Middle frontal gyrus (tissue), 1 donor: ENCODE measurements around the gene ZMIZ1.
A peak's percentile ranks its signal among the peaks of the same experiment; 100 is the strongest.
"Not testable (repeated sequence)": the region's sequence is repeated elsewhere in the genome, so short reads cannot be mapped to it uniquely, and the experiment has no call there.

Experiments used
- DNase-seq: peaks from one replicate; pipeline ENCODE4 v3.0.0-alpha.2; 2015; ENCODE audit warnings: low spot score; ENCODE audit errors: extremely low spot score

The ZMIZ1 gene

GRCh38 chr10:79335470-79336235 is 266.9 kb downstream of the ZMIZ1 start:
- peak; percentile 82 for DNase-seq

GRCh38 chr10:79336276-79336675 is 267.5 kb downstream of the ZMIZ1 start:
- DNase-seq, result no peak

DNA sequence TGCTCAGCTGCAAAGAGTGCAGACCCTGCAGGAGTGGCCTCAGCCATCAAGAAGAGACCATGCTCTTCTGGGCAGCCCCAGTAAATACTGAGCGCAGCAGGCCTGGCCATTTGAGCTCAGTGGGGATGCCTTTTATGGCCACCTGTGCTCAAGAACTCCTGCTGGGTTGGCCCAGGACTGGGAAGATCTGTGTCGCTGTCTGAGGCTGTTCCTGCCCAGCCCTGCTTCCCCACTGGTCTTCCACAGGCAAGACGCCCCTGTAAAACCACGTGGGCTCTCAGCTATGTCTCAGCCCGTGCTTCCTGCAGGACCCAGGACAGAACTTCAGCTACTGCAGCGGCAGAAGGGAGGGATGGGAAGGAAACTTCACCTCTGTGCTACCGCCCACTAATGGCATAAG is 268.0 kb downstream of the ZMIZ1 start:
- no peak for DNase-seq

GRCh38 chr10:79337783-79338469 is 269.2 kb downstream of the ZMIZ1 start:
- not testable (repeated sequence) for DNase-seq

- no peak for DNase-seq
These were observed 270.5 kb downstream of the ZMIZ1 start for GRCh38 chr10:79339266-79339665.

DNA sequence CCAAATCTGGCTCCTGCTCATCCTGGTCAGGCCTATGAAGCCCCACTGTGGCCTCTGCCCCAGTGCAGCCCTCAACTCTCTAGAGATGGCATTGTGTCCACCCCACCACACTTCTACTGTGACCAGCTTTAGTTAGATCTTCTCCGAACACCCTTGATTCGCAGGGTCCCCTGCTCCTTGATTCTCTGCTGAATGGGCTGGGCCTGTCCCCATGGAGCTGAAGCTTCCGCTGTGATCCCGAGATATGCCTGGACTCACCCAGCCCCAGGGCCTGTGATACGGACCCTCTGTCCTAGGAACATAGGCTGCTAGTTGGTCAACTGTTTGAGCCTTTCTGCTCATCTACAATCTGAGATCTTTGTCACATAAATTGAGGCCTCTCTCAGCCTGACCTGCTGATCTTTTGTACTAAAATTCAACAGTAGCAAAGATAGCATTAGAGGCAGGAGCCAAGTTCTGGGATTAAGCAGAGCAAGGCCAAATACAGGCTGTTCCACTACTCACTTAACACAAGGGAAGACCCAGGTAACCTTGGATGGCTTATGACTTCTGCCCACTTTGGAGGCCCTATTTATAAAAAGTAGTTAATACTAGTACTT is 272.0 kb downstream of the ZMIZ1 start:
- DNase-seq, result no peak

DNA sequence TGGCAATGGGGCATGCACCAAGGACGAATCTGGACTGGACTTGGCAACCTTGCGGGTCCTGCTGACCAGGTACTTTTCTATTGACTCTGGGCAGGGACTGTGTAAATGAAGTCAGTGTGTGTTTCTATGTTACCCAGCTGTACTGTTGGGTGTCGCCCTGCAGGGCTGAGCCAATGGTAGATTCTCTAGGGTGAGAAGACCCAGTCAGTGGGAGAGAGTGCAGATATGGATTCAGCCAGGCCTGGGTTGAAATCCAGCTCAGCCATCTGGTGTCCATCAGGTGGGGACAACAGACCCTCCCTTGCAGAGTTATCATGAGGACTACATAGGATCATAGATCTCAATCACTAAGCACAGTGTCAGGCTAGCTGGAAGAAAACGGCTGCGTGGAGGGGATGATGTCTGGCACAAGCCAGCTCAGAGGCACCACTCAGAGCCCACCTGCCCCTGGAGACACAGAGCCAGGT is 273.6 kb downstream of the ZMIZ1 start:
- DNase-seq, result no peak

- DNase-seq, result no peak
These were observed 274.2 kb downstream of the ZMIZ1 start for GRCh38 chr10:79342811-79343561.

GRCh38 chr10:79344502-79345195 is 275.9 kb downstream of the ZMIZ1 start:
- DNase-seq, result no peak

- DNase-seq, result no peak
These were observed 276.7 kb downstream of the ZMIZ1 start for GRCh38 chr10:79345241-79346011.

DNA sequence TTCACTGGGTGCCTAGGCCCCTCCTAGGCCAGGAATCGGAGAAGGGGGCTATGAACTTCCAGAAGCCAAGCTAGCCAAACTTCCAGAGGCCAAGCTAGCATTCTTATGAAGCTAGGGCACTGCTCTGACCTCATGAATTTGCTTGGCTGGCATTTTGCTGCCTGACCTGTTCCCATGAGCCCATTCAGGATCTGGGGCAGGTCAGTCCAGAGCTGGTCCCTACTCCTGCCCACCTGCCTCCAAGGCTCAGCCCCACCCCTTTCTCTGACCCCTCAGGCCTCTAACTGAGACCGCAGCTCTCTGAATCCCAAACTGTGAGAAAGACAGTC is 277.2 kb downstream of the ZMIZ1 start:
- no peak for DNase-seq

DNA sequence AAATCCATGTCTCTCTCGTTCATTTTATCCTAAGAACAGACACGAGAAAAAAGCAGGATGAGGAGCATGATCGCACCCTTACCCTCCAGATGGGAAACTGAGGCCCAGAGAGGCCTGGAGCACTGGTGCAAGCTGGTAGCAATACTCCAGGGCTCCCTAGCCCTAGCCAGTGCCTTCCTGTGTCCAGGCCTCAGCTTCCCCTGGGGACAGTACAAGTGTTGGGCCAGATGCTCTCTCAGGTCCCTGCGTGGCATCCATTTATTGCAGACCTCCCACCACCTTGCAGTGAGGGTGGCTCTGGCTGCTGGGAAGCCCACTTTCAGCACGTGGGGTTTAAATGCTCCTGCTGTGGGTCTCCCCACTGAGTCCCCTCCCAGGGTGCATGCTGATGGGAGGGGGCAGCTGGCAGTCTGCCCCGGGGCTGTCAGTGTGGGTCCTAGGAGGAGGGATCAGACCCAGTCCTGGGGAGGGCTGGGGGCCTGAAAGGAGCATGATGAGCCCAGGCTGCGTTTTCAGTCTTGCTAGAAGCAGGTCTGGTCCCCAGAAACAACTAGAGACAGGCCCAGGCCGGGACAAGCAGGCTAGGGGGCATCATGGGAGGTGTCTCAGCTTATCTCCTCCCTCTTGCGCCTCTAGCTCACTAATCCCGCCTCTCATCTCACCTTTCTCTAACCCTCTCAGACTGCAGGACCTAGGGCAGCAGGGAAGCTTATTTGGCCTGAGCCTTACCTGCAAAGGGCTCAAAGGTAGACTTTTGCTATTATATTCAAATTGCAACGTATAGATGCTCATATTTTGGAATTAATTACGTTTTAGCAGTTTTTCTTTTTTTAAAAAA is 277.8 kb downstream of the ZMIZ1 start:
- no peak for DNase-seq

DNA sequence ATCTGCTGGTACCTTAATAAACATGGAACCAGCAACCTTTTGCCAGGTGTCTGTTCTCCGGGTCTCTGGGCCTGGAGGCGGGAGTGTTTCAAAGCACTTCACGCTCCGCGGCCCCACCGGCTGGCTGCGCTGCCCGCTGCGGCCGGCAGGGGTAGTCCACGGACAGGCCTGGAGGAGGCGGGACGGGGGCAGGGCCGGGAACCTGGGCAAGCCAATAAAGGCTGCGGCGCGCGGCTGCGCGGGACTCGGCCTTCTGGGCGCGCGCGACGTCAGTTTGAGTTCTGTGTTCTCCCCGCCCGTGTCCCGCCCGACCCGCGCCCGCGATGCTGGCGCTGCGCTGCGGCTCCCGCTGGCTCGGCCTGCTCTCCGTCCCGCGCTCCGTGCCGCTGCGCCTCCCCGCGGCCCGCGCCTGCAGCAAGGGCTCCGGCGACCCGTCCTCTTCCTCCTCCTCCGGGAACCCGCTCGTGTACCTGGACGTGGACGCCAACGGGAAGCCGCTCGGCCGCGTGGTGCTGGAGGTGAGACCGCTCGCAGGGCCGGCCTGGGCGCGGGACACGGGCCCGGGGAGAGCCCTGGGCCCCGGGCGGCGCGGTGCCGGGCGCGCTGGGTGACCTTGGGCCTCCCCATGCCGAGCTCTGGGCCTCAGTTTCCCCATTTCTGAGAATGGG is 278.6 kb downstream of the ZMIZ1 start, which contains the start of gene PPIF:
Gene PPIF (plus strand): TSS at position 244 of the 668 bp plus-strand sequence. CDS start 80 bp downstream, at position 324.
- DNase-seq, result peak; percentile 86

- DNase-seq, result no peak
These were observed 279.3 kb downstream of the ZMIZ1 start for GRCh38 chr10:79347894-79348639.

GRCh38 chr10:79348640-79348988 is 279.8 kb downstream of the ZMIZ1 start:
- DNase-seq, result no peak

GRCh38 chr10:79349072-79349491 is 280.3 kb downstream of the ZMIZ1 start:
- no peak for DNase-seq

- no peak for DNase-seq
These were observed 281.1 kb downstream of the ZMIZ1 start for GRCh38 chr10:79349766-79350406.
